Hematopoietic multipotent progenitor cell treated with erythropoietin and hydrocortisone succinate and interleukin-3 and kit ligand, for 4 days (in vitro differentiated cells): ENCODE measurements around the gene ACP1.

Experiments used
- DNase-seq: peaks from one replicate; pipeline ENCODE4 v3.0.0-alpha.2; 2015

Gene ACP1

GRCh38 chr2:282371-283263 is 17.9 kb downstream of the ACP1 start:
- DNase-seq, result no peak

DNA sequence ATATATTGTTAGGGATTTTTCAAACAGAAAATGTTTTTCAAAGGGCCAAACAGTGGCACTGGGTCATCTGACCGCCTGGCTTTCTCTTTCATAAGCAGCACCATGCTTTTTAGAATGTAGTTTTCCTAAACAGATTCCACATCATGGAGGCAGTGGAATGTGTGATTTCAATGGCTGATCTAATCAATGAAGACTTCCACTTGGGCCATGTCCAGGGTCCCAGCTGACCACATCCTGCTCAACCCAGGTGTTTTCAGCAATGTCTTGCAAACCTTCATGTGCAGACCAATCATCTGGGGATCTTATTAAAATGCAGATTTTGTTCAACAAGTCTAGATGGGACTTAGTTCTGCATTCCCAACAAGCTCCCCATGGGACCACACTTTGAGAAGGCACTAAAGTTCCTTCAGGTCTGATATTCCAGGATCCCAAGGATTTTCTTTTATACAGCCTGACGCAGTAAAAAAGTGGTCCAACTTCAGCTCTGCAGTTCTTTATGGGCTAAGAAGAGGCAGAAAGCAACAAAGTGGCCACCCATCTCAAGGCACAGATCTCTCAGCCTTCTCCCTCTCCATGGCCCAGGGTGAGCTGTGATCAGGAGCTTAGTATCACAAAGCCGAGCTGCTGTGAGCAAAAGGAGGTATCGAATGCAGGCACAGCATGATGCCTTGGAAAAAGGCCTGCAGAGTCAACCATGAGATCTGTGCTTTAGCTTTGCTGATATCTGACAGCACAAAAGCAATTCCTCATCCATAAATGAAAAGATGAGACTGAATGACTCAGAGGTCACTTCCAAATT is 19.4 kb downstream of the ACP1 start:
- DNase-seq, result no peak

DNA sequence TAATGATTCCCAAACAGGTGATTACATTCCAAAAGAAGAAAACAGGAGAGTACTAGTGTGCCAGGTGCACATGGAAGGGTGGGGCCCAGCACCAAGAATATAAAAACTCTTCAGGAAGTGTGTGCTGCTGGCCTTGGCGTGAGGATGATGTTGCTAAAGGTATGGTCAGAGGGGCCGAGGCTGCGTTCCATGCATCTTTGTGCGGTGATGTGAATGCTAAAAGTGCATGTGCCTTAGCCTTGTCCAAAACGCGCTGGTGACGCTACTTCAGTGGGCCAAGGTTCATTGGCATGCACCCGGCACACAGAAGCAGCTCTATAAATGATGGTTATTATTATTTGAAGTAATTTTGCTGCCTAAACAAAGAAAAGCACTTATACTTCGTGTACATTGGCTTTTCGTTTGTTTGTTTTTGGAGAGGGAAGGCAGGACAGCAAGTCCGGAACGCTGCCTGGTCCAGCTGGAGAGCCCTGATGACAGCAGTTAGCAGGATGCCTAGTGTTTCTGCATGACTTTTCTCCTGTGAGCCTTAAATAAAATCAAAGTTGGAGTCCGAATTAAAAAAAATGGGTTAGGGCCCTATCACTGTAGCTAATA is 20.2 kb downstream of the ACP1 start:
- DNase-seq, result no peak

DNA sequence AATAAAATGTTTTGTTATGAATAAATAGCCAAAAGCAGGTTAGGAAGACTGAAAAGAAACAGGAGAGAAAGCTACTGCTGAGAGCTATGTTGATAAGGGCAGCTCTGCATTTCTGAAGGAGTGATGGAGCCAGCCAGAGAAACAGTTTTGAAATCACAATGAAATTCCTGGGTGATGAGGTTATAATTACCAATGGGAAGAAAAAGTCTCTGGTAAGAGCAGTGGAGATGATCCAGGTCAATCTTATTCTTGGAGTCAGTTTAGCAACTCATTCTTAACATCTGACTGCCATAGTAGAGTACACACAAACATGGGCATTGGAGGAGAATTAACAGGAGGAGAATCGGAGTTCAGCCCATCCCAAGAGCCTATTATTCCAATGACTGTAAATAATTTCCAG is 20.8 kb downstream of the ACP1 start:
- no peak for DNase-seq

DNA sequence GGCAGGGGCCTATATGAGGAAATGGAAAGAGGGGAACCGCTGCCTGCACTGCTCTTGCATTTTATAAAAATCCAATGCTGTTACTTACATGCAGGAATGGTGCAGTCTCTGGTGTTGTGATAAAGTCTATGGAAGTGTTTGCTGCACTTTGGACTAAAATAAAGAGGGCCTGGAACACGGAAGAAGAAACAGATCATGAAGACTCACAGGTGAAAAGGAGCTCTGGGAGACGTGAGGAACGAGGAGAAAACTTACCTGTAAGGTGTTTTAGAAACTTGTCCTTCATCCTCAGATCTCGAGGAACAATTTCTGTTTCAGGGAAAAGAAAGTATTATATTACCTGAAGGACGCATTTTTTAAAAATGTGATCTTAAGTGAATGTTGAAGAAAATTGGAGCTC is 21.3 kb downstream of the ACP1 start:
- DNase-seq, result no peak

DNA sequence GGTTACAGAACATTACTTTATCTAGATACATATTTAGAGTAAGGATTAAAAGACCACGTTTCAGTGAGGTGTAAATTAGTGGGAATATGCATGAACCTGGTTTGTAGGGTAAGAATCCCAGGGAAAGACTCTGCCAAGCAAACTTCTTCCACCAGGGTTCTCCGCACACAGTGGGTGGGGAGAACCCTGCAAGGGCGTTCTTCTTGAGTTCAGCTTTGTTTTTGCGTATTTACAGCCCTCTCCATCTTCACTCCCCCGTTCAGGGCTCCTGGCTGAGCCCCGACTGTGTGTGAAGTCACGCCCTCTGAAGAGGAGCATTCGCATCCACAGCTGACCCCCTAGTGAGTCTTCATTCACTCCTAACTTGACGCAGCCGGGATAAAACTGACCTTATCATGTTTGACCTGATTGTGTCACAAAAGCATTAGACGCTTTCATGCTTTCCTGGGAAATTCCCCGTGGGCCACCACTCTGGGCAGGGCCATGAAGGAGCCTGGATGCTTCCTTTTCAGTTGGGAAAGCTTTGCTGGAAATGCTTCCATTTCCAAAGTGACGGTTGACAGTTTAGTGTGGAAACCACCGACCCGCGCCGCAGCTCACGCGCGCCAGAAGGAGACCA is 22.1 kb downstream of the ACP1 start:
- no peak for DNase-seq

GRCh38 chr2:287471-287885 is 22.7 kb downstream of the ACP1 start:
- DNase-seq, result peak; percentile 65

DNA sequence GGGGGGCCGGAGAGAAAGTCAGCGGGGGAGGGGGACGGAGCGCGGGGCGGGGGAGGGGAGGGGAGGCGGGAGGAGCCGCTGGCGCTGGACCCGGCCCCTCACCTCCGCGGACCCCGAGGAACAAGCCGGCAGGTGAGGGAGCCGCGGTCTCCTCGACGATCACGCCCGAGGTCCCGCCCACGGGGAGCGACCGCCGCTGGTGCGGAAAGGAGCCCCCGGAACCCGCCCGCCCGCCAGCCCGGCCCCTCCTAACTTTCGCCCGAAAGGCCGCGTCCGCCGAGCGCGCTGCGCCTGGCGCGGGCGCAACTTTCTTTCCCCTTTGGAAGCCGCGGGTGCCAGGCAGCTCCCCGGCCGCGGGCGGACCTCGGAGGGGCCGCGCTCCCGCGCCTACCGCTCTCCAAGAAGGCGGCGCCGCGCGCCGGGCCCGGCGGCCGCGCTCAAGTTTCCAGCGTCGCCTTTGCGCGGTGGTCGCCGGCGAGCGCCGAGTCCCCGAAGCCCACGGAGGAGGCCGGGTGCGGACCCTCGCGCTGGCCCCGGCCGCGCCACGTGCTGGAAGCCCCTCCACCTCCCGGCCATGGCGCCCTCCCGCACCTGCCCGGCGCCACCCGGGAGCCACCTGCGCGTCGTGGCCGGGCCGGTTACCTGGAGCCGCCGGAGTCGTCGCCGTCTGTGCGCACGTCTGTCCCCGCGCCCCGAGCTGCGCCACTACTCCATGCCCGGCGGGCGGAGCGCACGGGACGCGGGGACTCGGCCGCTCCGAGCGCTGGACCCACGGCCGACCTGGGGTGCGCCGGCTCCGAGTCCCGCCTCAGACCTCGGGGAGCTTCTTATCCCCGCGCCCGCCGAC is 23.4 kb downstream of the ACP1 start, which contains the start of gene ALKAL2:
Gene ALKAL2, minus strand, starts transcription at position 181 of the 847 bp plus-strand sequence. CDS start 256 bp downstream, outside the sequence.
- peak; percentile 36 for DNase-seq

- peak; percentile 34 for DNase-seq
Observed at GRCh38 chr2:288758-289361, 24.1 kb downstream of the ACP1 start.

DNA sequence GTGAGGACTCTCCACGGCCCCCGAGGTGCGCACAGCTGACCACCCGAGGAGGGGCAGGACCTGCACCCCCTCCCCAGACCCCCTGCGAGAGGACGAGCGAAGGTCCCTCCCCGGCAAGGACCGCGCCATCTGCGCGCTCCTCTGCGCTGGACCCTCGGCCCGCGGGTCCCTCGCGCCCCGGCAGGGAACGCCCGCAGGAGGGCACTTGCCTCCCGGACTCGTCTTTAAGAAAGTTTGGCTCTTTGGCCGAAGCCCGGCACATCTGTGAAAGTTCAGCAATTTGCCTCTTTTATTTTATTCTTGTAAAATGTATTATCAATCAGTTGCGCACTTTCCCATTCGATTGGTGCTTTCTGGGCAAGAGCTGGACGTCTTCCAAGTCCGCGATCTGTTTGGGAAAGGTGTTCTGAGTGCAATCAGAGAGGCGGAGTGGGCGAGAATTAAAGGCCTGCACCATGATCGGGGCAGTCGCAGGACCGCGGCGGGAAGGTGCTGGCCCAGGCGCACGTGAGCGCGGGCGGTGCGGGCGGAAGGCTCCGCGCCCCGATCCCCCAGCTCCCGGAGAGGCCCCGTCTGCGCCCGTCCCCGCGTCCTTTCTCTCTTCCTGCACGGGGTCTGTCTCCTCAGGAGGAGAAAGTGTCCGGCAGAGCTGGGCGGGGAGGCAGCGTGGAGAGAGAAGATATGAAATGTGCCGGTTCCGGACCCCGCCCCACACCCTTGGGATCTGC is 24.8 kb downstream of the ACP1 start:
- DNase-seq, result peak; percentile 60

DNA sequence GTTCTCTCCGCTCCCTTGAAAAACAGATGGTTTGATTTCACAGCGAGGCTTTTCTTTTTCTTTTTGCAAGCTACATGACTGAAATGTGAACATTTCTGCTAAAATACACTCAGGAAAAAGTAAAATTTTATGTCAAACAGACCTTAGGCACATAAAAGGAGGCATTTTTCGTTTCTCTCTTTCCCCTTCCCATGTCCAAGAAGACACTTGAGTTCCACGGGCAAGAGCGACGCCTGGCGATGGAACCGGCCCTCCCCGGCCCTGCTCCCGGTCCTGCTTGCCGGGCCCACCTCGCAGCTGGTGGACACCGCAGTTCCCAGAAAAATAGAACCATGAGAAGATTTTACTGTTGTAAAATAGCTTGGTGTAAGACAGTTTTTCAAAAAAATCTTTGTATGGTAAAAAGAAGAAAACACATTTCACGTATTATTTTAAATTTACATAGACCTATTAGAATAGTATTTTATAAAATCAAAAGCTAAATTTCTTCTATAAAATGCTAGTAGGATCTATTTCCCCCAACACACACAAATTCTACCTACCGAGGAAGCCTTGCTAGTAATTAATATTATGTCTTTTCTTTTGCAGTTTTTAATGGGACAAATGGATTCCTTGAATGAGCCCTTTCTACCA is 25.5 kb downstream of the ACP1 start:
- peak; percentile 81 for DNase-seq

DNA sequence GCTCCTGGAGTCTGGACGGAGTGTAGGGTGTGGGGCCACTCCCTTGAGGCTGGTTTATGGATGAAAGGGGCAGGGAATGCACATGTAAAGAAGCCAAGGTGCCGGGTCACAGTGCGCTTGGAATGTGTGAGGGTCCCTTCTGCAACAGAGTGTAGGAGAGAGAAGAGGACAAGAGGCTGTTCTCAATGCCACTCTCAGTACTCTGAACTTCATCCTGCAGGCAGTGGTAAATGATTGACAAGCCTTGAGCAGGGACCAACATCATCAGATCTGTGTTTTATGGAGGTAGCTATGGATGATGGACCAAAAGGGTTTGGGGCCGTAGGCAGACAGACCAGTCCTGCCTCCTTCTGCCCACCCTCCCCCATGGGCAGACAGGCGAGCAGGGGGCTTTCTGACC is 30.3 kb downstream of the ACP1 start:
- no peak for DNase-seq

- DNase-seq, result no peak
Observed at GRCh38 chr2:296354-296753, 31.6 kb downstream of the ACP1 start.

GRCh38 chr2:305366-305765 is 40.6 kb downstream of the ACP1 start:
- DNase-seq, result no peak

GRCh38 chr2:309148-309953 is 44.6 kb downstream of the ACP1 start:
- DNase-seq, result no peak

DNA sequence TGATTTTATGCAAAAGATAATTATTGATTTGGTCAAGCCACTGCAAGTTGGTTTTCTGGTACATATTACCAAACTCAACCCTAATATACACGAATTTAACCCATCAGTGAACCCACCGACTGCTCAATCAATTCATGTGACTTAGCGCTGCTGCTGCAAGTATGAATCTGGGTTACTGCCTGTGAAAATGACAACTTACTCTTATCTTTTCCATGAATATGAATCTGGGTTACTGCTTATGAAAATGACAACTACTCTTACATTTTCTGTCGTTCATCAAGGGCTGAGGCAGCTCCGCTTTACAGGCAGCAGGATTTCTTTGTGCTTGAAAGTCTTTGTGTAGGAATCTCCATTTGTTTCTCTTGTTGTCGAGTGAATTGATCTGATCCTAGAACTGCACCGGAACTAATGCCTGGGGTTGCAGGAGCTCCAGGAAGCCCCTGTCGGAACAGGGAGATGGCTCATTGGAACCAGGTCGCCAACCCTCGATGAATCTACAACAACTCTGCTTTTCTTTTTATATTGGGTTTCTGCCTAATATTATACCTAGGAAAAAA is 45.3 kb downstream of the ACP1 start:
- no peak for DNase-seq

DNA sequence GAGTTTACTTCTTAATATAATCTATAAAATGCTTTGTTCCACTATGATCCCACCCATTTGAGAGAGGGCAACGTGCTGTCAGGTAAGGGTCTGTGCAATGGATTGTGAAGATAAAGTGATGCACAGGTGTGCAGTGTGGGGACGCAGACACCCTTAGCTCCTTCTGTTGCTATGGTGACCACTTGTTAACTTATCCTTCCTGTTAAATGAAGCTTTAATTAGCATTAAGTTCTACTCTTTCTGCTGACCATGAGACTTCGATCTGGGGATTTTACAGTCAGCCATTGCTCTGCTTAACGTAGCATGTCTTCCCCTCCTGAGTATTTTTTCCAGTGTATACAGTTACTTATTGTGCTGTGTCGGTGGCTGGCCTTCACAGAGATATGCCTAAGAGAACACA is 46.2 kb downstream of the ACP1 start:
- no peak for DNase-seq

- DNase-seq, result no peak
Observed at GRCh38 chr2:313991-314390, 49.2 kb downstream of the ACP1 start.
